Measurements from ENCODE around the gene HSD17B12.

DNA sequence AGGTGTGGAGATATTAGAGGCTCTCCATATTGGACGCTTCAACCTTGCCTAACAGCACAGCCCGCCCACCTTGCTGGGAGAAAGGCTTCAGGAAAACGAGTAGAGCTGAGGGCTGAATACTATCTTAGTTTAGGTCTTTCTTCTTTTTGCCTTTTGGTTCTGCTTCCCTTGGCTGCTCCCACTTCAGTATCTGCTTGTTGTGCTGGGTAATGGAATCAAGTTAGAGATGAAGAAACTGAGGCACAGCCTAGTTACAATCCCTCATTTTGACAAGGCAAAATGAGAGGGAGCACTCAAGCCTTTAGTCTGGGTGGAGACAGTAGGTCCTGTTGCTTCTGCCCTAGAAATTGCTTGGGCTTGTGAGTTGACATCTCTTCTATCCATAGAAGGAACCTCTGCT lies 41.3 kb upstream of the HSD17B12 start:
- TF ChIP-seq, protein P1, sequence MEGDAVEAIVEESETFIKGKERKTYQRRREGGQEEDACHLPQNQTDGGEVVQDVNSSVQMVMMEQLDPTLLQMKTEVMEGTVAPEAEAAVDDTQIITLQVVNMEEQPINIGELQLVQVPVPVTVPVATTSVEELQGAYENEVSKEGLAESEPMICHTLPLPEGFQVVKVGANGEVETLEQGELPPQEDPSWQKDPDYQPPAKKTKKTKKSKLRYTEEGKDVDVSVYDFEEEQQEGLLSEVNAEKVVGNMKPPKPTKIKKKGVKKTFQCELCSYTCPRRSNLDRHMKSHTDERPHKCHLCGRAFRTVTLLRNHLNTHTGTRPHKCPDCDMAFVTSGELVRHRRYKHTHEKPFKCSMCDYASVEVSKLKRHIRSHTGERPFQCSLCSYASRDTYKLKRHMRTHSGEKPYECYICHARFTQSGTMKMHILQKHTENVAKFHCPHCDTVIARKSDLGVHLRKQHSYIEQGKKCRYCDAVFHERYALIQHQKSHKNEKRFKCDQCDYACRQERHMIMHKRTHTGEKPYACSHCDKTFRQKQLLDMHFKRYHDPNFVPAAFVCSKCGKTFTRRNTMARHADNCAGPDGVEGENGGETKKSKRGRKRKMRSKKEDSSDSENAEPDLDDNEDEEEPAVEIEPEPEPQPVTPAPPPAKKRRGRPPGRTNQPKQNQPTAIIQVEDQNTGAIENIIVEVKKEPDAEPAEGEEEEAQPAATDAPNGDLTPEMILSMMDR (IDR thresholded peaks at IDR 0.05; ENCODE audit: control extremely low read depth in 1 of 3, insufficient read depth in 1 of 3, low read depth in 1 of 3, low read length in 3 of 3): no peak
- TF ChIP-seq RFX5 (IDR thresholded peaks at IDR 0.05; ENCODE audit: borderline replicate concordance, low read depth, low read length) (no peak), ZNF274 (IDR thresholded peaks at IDR 0.05; ENCODE audit: borderline replicate concordance, extremely low read depth, low read length) (no peak), SIN3A (conservative IDR thresholded peaks at IDR 0.05 in 1 of 2, IDR thresholded peaks at IDR 0.05 in 1 of 2; ENCODE audit: low read depth in 1 of 2, low read length in 2 of 2) (no peak), RAD21 (IDR thresholded peaks at IDR 0.05 in 1 of 2, conservative IDR thresholded peaks at IDR 0.05 in 1 of 2; ENCODE audit: low read depth in 2 of 2, low read length in 2 of 2) (no peak), TCF12 (IDR thresholded peaks at IDR 0.05; ENCODE audit: low read depth, low read length) (no peak), SP4 (IDR thresholded peaks at IDR 0.05; ENCODE audit: low read length) (no peak), TAF1 (IDR thresholded peaks at IDR 0.05; ENCODE audit: low read depth, low read length) (no peak)
- TF ChIP-seq, protein P2, sequence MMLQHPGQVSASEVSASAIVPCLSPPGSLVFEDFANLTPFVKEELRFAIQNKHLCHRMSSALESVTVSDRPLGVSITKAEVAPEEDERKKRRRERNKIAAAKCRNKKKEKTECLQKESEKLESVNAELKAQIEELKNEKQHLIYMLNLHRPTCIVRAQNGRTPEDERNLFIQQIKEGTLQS (IDR thresholded peaks at IDR 0.05; ENCODE audit: insufficient read depth, low read depth, low read length): no peak

Measured in H1 (cell line).